Ishikawa (cell line): ENCODE data around the gene ITPR1.

Source experiments
- RAD21 ChIP-seq: IDR thresholded peaks from 2 replicates; pipeline ENCODE4 v1.6.1; 2012; ENCODE audit warnings: low read depth
- TEAD4 ChIP-seq: IDR thresholded peaks from 2 replicates; pipeline ENCODE4 v1.6.1; 2012

- TF ChIP-seq TEAD4, result no peak
- no peak for TF ChIP-seq RAD21
These were observed 94.6 kb downstream of the ITPR1 start for GRCh38 chr3:4587838-4588105.
